ENCODE results near the gene MYO1B.

Gene MYO1B

DNA sequence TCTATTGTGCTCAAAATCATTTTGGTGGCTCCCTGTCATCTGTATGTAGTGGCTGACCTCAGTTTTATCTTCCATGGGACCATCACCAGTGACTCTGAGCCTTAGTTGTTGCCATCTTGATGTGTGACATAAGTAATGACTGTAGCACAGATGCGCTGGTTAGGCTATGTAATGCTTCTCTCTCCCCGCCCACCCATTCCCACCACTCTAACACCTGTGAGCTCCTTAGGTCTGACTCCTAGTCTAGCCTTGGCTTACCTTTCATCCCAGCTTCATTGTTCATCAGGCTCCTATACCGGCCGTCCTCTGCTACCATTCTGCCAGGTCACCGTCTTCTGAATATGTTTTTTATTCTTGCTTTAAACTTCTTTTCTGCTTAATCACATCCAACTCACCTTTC is 17.2 kb downstream of the MYO1B start:
- no peak for DNase-seq (ENCODE audit: low read depth in 2 of 2)

DNA sequence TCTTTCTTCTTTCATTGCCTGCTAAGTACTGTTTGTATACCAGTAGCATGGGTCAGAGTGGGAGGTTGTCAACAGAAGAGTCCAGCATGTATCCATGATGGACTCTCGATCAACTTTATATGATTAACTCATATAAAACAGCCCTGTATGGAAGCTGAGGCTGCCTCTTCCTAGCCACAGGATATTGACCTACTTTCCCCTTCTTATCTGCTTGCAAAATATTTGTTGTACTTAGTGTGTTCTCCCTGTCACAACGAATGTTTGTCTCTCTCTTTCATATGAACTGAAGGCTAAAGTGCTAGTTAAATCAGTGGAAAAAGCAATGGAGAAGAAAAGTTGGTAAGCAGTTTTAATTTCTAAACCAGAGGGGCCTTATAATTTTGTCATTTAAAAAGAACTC is 17.8 kb downstream of the MYO1B start:
- DNase-seq (ENCODE audit: low read depth in 2 of 2): no peak

DNA sequence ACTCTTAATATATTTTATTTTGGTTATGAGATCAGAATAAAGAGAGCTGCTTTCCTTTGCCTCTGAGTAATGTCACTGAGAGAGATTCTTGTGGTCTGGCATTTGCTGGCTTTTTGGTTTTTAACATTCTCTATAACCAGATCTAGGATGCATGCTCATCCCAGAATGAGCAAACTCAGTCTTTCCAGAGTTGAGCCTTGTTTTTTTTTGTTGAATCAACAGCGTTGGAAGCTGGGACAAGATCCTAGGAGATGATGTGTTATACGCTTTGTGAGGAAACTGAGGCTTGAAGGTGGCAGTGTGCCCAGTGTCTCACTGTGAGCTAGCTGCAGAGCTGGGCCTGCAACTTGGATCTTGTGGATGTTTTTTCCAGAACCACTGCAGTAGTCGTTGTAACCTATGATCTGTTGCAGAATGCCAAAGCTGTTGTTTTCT is 19.5 kb downstream of the MYO1B start:
- no peak for DNase-seq (ENCODE audit: low read depth in 2 of 2)

DNA sequence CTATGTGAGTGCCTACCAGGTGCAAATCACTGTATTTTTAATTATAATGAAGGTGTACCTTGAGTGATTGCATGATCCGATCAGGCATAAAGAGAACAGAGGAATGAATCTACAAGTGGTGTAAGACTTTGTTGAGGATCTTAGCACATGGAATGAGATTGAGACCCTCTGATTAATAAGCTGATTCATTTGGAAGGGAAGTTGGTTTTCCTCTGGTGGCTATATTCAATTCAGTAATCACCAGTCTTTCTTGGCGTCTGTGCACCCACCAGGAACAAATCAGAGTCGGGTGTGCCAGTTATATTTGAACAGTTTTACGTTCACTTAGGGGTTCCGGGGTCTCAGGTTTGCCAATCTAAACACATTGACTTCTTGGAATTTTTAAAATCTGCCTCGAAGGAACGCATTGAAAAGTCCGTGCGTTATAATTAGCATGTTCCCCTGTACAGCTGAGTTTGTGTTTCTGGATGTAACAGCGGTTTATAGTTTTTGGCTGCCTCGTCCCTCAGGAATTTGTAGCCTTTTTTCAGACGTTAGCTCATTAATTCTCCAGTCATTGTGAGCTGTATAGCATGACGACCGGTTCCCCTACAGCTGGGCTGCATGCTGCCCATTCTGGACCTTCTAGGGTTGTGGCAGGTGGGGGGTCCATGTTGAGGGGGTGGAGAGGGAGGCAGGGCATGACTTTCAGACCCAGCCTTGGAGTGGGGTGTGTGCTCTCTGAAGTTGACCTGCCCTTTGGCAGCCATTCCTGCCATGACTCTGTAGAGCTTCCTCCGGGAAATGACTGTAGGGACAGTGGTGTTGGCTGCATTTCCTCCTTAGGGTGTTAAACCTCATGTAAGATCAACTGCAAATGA is 20.3 kb downstream of the MYO1B start:
- no peak for DNase-seq (ENCODE audit: low read depth in 2 of 2)

DNA sequence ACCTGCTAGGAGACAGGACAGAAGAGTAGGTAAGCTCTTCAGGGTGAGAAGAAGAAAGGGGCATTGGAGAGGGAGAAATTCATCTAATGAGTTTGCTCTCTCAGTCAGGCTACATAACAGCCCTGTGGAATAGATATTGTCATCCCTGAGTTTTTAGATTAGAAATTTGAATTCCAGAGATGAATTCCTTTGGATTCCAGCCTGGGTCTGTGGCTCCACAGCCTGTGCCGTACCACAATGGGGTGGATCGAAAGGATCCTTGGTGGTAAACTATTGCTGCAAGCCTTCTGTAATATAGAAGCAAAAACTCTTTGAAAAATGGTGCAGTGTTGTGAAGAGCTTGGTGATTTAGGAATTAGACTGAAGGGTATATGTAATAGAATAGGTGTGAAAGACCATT is 21.0 kb downstream of the MYO1B start:
- no peak for DNase-seq (ENCODE audit: low read depth in 2 of 2)

DNA sequence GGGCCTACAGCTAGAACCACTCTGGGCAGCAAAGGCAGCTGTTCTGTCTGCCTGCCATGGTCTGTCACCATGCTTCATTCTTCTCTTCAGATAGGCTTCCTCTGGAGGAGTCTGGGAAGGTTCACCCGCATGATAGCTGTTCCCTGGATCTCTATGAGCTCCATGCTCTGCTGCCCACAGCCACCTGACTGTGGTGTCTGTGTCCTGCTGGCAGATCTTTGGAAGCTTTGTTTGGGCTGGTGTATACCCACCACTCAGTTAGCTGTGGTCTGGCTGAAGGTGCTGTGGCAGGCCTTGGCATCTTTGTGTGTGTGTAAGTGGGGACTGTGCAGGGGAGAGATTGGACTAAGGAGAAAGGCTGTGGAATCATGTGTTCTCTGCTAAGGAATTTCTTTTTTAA is 23.4 kb downstream of the MYO1B start:
- no peak for DNase-seq (ENCODE audit: low read depth in 2 of 2)

DNA sequence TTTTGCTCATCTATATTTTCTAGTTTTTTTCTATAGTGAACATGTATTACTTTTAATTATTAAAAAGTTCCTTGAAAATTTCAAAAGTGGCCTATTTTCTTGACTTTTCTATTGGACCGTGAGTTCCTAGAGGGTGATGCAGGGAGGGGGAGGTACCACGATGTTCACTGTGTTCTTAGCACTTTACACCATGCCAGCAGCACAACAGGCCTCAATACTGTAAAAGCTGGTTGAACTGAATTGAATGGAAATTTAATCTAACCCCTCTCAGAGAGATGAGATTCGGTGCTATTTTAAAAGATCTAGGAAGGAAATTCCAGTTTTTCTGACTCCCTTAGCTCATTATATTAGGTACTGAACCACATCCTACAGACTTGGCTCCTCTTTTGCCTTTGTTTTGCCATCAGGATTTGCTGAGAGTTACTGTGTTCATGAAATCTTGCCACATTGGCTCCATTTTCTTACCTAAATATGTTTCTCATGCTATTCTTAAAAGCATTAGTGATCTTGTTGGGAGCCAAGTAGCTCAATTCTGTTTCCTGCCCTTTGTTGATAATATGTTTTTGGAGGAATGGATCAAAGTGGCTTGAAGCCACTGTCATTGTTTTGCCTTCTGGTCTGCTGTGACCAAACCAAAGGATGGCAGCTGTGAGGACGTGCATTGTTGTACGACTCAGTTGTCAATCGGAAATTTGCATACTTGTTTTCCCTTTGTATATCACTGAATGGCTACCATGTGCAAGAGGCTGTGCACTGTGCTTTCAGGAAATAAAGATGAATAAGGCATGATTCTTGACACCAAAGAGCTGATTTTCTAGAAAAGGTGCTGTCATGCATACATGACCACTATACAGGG is 25.3 kb downstream of the MYO1B start:
- DNase-seq (ENCODE audit: low read depth in 2 of 2): no peak

DNA sequence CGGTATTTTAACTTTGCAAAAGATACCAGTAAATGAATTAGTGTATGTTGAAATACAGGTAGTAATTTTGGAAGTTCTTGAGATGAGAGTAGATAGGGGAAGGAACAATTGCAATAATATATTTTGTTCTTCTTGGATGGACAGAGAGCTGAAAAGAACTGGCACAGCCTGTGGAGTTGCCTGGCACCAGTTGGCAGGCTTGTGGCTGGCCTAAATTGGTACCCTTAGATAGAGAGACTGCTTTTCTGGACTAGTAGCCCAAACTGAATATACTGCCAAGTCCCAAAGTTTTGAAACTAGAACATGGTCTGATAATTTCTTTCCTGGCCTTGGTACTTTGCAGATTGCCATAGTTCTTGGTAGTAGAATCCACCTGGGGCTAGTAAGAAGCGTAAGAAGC is 26.9 kb downstream of the MYO1B start:
- no peak for DNase-seq (ENCODE audit: low read depth in 2 of 2)

DNA sequence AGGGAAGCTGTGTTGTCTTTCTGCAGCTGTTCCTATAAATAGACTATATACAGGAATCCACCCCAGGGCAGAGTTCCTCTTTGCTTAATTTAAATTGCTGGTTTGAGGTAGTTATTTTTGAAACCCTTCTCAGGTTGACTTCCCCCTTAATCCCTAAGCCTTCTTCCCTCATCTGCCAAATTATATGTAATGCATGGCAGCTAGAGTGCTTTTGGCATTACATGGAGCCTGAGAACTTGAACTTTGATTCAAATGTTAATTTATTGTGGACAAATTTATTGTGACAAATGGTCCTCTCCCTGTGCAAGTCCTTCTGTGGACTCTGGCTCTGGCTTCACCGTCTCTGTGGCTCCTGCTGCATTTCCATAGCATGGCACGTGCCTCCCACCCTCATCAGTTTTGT is 29.2 kb downstream of the MYO1B start:
- DNase-seq (ENCODE audit: low read depth in 2 of 2): no peak

DNA sequence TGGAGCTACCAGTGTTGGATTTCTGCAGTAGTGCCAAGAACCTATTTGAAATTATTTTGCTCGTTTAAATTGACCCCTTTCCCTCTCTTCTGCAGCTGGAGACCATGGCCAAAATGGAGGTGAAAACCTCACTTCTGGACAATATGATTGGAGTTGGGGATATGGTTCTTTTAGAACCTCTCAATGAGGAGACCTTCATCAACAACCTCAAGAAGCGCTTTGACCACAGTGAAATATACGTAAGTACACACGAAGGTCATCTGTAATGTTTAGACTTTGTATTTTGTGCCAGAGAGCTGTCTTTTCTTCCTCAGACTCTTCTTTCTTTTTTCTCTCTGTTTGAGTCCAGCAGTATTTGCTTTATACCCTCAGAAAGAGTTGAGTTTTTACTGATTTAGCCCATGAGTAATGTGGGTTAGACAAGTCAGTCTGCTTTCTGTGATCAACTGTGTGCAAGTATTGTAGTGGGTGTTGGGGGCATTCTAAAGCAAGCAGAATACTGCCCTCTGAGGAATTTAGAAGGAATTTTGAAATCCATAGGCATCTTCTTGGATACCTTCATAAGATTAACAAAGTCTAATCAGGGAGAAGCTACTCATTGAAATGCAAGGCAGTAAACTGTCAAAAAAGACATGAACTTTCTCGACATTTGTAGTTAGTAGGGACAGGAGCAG is 31.7 kb downstream of the MYO1B start:
- no peak for DNase-seq (ENCODE audit: low read depth in 2 of 2)

DNA sequence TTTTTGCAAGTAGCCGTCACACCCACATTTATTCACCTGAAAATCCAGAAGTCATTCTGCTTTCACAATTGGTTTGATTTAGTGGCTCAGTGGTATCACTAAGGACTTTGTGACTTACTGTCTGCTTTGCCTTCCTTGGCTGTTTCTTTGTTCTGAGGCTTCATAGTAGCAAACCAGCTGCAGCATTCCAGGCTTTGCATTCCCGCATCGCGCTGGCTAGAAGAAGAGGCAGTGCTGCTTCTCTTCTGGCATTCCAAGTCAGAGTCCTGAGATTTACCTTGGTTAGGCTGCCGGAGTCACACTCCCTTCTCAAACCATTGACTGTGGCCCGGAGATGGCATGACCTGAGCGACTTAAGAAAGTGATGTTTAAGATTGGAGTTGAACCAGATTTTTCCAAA is 35.1 kb downstream of the MYO1B start:
- DNase-seq (ENCODE audit: low read depth in 2 of 2): no peak

DNA sequence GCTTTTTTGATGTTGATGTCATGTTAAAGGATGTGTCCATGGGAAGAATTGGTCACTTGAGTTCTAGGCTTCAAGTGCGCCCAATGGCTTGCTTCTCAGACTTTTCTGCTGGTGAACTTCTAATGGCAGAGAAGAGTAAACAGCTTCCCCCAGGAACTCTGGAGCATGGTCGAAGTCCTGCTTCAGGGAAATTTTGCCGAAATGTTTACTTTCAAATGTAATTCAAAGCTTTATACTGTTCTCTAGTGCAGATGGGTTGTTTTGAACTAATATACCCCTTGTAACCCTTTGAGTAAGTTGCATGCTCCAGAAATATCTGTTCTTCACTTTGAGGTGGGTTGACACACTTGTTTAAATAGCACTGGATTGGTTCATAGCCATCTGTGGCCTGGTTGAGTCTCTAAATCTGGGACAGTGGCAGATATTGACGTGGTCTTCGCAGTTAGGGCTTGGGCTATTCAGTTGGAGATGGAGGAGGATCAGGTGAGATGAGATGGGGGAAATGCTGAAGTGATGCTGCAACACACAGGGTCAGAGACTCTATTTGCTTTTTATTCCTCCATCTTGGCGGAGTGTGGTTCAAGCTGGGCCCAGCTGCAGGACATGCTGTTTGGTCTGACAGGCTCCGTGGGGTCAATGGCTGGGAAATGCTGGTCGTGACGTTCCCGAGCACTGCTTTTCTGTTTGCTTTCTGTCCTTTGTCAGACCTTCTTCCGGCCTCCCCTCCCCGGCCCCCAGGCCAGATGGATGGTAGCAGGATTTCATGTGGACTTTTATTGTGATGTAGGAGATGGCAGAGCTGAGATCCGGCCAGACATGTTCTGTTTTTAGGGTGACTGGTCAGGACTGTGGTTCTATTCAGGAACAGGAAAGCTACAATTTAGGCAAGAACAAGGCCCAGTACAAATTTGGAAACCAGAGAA is 35.9 kb downstream of the MYO1B start:
- DNase-seq (ENCODE audit: low read depth in 2 of 2): no peak

DNA sequence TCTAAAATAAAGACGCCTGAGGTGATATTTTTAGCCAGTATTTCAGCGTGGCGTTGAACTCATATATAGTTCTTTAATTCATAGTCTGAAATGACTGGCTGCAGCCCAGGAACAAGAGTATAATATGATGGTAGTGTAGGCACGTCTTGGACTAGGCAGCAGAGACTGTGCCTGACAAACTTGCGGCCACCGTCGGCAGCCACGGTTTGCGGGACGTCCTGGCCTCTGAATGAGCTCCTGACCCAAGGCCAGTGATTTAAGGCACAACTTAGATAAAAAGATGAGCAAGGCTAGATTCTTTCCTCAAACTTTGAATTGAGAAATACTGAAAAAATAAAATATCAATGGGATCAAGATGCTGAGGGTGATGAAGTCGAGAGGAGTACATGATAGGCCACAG is 40.0 kb downstream of the MYO1B start:
- DNase-seq (ENCODE audit: low read depth in 2 of 2): no peak

DNA sequence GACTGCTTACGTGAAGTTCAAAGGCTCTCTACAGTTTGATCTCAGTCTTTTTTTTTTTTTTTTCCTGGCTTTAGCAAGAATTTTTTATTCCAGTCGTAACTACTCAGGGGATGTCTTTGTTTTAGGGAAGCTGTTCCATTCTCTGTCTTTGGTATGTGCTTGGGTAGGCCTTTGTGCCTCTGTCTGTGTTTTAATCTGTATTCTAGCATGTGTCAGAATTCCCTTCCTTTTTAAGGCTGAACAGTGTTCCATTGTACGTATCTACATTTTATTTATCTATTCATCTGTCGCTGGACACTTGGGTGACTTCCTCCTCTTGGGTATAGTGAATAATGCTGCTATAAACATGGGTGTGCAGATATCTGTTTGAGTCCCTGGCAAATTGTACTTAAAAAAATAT is 42.6 kb downstream of the MYO1B start:
- DNase-seq (ENCODE audit: low read depth in 2 of 2): no peak

DNA sequence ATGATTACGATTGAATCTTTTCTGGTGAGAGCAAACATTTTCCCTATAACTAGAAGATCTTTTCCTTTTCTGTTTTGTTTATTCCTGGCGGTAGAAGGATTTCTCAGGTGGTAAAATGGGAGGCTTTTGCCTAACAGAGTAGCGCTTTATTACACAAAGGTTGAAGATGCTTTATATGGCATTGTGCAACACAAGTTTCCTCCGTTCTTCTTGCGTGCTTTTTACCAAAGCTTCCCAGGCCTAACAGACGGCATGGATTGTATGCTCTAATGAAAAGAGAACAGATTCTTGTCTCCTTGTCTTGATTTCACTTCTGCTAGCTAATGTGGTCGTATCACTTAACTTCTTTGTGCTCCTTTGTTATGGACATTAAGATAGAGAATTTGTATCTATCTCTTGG is 43.8 kb downstream of the MYO1B start:
- DNase-seq (ENCODE audit: low read depth in 2 of 2): no peak

DNA sequence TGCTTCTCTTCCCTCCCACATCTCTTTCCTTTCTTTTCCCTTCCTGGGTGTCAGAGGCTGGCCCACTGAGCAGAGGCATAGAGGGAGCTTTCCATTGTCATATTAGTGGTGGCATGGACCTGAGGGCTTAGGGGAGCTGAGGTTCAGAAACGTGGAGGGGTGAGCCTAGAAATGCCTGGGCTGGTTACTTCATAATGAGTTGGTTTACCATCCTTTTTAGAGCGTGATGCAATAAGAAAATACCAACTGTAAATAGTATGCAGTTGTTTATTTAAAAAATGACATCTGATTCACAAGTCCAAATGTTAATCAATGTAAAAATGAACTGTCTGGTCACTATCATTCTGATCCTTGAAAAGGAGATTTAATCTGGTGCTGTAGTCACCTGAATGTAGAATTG is 46.3 kb downstream of the MYO1B start:
- no peak for DNase-seq (ENCODE audit: low read depth in 2 of 2)

DNA sequence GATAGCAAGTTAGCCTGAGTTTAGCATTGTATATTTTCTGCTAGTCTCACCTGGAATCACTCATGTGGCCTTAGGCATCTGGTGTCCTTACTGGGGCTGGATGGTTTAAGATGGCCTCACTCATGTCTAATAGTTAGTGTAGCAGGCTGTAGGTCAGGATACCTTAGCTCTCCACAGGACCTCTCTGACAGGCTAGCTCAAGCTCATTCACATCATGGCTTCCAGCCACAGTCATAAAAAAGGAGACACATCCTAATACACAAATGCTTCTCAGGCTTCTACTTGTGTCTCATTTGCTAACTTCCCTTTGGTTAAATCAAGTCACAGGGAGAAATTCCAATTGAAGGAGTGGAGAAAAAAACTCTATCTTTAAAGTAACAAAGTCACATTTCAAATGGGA is 47.7 kb downstream of the MYO1B start:
- no peak for DNase-seq (ENCODE audit: low read depth in 2 of 2)

DNA sequence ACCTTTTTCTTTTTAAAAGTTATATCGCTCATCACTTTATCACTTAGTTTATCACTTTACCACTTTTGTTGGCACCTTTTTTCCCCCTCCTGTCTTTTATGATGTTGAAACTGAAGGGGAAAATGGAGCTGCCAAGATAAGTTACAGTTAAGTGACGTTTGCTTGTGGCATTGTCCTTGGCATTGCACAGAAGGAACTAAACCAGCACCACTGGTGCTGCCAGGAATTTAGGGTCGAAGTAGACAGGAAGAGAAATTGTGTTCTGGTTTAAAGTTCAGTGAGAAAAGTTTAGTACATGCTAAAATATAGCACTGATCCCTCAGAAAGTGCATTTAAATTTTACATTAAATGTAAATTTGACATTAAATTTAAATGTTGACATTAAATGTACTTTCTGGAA is 49.9 kb downstream of the MYO1B start:
- no peak for DNase-seq (ENCODE audit: low read depth in 2 of 2)

DNA sequence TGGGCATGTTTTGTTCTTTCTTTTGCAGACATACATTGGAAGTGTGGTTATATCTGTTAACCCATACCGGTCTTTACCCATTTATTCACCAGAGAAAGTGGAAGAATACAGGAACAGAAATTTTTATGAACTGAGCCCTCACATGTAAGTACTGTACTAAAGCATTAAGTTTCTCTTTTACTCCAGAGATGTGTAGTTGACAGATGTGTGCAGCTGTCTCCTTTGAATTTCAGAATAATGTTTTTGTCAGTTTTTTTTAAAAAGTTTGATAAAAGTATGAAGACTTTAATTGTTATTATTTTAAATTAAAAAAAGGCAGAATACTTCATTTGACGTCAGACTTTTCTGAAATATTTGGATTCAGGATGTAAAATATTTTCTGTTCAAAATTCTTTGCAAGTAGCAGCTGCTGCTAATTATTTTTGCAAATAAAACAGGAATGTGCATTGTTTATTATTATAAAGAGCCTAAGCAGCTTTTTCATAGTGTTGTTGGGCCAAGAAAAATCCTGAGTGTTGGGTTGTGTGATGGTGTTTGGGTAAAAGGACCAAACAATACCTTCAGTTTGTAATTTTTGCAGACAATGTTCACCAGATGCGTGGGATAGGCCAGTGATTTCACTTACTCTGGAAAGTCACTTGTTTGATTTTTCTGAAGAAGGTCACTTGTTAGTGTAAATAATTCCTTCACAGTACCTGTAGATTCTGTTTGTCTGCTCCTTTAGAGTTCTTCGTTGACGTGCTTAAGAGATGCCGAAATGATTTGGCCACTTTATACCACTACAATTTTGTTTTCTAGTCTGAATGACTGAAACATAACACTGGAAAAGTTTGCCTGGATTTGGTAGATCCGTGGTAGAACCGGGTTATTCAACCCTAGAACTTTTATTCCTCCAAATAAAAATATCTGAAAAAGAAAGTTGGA is 51.1 kb downstream of the MYO1B start:
- no peak for DNase-seq (ENCODE audit: low read depth in 2 of 2)

DNA sequence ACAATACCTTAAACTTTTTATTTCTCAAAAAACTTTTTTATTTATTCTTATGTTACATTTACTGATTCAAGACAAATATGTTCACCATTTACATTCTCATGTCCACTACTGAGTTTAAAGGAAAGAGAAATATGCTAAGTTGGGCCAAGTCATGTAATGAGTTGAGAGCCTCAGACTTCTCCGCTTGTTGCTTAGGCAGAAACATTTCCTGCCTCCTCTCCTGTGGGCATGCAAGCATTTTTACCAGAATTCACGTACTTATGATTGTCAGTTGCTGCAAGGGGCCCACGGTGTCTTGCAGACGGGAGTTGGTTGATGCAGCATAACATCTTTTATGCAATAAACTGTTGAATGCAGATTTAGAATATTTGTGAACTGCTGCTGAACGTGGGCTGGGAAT is 51.8 kb downstream of the MYO1B start:
- no peak for DNase-seq (ENCODE audit: low read depth in 2 of 2)

Measured in stimulated activated CD8-positive, alpha-beta memory T cell treated with anti-CD3 and anti-CD28 coated beads, Interleukin-15, amount 100 ng/mL, for 48 hours (primary cell).